ENCODE data around the gene TPK1.

- TF ChIP-seq CTCF (IDR thresholded peaks at IDR 0.05) (no peak; the same call in 1 of the 2 replicates), POLR2AphosphoS5 (IDR thresholded peaks at IDR 0.05; ENCODE audit: low read depth, low read length) (no peak), TCF7L2 (IDR thresholded peaks at IDR 0.05; ENCODE audit: low read depth, low read length) (no peak)
These were observed 322.5 kb downstream of the TPK1 start for GRCh38 chr7:144513334-144513733.

Data from Panc1 (cell line).